ENCODE data around the gene SMIM22. TPM values are rescaled to one million over a fixed set of nuclear protein-coding genes. Genes with fewer than 3 reads are reported as not detected.

Gene SMIM22
- polyA plus RNA-seq, 1 experiment: not detected

DNA sequence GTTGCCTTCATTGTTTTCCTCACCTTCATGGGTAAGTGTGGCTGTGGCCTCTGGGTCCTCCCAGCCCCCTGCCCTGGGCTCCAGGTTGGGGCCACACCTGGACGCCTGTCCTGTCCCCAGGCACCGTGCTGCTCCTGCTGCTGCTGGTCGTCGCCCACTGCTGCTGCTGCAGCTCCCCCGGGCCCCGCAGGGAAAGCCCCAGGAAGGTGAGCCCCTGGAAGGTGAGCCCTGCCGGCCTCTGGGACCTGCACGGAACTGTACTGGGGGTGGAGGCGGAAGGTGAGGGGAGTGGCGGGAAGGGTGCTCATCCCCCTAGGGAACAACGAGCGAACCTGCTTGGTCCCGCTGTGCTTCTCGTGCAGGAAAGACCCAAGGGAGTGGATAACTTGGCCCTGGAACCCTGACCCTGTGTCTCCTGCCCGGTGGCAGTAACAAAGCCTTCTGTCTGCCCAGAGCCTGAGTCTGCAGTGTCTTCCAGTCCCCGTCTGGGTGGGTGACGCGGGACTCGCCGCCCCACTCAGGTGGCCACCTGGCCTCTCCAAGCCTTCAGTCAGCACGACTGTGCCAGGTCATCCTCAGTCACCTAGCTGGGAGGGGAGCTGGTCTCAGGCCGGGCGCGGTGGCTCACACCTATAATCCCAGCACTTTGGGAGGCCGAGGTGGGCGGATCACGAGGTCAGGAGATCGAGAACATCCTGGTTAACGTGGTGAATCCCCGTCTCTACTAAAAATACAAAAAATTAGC, 831 bp downstream of the SMIM22 start:
- ChIA-PET CTCF (no interaction called here), POLR2A (interaction anchor here (0.8 kb wide), 1 partner anchor 23 kb away, joined by 3 read pairs; no protein-coding TSS in a partner anchor)
- Histone ChIP-seq H3K27ac (ENCODE audit: low read depth, low read length) (no peak overlapping the region), H3K9me3 (ENCODE audit: control insufficient read depth, insufficient read depth, low read length) (no peaks in the 10 kb centered on the region; the same call in 1 of the 2 replicates), H3K27me3 (ENCODE audit: control insufficient read depth, insufficient read depth, low read length) (no peaks in the 10 kb centered on the region), H3K4me3 (ENCODE audit: low read depth, low read length) (no peak overlapping the region)
- TF ChIP-seq, protein P1, sequence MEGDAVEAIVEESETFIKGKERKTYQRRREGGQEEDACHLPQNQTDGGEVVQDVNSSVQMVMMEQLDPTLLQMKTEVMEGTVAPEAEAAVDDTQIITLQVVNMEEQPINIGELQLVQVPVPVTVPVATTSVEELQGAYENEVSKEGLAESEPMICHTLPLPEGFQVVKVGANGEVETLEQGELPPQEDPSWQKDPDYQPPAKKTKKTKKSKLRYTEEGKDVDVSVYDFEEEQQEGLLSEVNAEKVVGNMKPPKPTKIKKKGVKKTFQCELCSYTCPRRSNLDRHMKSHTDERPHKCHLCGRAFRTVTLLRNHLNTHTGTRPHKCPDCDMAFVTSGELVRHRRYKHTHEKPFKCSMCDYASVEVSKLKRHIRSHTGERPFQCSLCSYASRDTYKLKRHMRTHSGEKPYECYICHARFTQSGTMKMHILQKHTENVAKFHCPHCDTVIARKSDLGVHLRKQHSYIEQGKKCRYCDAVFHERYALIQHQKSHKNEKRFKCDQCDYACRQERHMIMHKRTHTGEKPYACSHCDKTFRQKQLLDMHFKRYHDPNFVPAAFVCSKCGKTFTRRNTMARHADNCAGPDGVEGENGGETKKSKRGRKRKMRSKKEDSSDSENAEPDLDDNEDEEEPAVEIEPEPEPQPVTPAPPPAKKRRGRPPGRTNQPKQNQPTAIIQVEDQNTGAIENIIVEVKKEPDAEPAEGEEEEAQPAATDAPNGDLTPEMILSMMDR (IDR thresholded peaks at IDR 0.05; ENCODE audit: low read depth, low read length): no peak
- DNase-seq (ENCODE audit: low read depth, low spot score): no peak

DNA sequence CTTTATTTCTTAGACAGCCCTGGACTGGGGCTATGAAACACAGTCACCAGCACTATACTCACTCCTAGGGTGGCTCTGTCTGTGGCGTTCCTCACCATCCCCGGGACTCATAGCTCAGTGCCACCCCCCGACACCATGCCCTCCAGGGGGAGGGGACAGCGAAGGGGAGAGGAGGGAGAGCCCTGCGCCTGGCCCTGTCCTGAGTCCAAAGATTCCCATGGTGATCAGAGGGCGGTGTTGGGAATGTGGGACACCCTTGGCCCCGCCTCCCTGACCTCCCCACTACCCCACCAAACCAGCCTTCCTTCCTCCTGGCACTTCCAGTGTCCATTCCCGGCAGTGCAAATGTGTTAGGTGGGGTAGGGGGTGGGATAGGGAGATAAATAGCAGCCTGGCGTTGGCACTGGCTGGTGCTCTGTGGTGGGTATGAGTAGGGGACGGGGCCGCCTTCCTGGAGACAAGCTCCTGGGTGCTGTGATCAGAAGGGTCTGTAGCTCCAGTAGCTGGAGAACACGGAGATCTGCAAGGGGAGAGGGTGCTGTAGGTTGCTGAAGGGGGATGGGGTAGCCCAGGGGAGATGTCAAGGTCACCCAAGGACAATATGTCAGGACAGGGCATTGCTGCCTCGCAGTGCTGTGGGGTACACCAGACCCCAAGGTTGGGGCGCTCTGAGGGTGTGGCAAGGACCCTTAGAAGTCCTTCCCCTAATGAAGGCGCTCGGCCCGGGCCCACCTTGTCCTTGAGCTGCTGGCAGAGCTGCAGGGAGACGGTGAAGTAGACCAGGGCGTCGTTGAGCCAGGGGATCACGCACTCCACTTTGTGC, 2.0 kb downstream of the SMIM22 start:
- CTCF ChIA-PET: no interaction called here
- TF ChIP-seq, protein P1 (IDR thresholded peaks at IDR 0.05; ENCODE audit: low read depth, low read length): no peak
- no peak overlapping the region for H3K27ac ChIP-seq (ENCODE audit: low read depth, low read length)
- H3K4me3 ChIP-seq (ENCODE audit: low read depth, low read length): no peak overlapping the region
- H3K9me3 ChIP-seq (ENCODE audit: control insufficient read depth, insufficient read depth, low read length): no peaks in the 10 kb centered on the region; the same call in 1 of the 2 replicates
- DNase-seq (ENCODE audit: low read depth, low spot score): no peak
- POLR2A ChIA-PET: interaction anchor here (0.8 kb wide), 1 partner anchor 24 kb away, joined by 3 read pairs; no protein-coding TSS in a partner anchor
- H3K27me3 ChIP-seq (ENCODE audit: control insufficient read depth, insufficient read depth, low read length): no peaks in the 10 kb centered on the region

DNA sequence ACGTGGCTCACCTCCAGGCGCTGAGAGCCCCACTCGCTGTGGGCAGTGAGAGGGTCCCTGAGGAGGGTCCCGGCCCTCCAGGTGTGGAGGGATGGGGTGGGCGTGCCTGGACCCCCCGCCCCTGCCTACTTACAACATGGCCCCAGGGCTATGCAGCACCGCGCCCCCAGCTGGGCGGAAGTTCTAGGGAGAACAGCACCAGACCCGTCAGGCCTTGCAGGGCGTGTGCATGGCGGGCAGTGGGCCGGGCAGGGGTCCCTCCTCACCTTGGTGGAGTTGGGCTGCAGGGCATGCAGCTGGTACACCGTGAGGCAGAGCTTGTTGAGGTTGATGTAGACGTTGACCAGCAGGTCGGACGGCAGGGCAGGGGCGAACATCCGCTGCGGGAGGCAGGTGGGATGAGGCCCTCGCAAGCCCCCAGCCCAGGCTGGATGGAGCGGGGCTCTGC, 2.7 kb downstream of the SMIM22 start:
- TF ChIP-seq, protein P1 (IDR thresholded peaks at IDR 0.05; ENCODE audit: low read depth, low read length): no peak
- Histone ChIP-seq H3K9me3 (ENCODE audit: control insufficient read depth, insufficient read depth, low read length) (no peaks in the 10 kb centered on the region; the same call in 1 of the 2 replicates), H3K4me3 (ENCODE audit: low read depth, low read length) (no peak overlapping the region), H3K27me3 (ENCODE audit: control insufficient read depth, insufficient read depth, low read length) (no peaks in the 10 kb centered on the region), H3K27ac (ENCODE audit: low read depth, low read length) (no peak overlapping the region)
- ChIA-PET CTCF (no interaction called here), POLR2A (no interaction called here)
- DNase-seq (ENCODE audit: low read depth, low spot score): no peak

DNA sequence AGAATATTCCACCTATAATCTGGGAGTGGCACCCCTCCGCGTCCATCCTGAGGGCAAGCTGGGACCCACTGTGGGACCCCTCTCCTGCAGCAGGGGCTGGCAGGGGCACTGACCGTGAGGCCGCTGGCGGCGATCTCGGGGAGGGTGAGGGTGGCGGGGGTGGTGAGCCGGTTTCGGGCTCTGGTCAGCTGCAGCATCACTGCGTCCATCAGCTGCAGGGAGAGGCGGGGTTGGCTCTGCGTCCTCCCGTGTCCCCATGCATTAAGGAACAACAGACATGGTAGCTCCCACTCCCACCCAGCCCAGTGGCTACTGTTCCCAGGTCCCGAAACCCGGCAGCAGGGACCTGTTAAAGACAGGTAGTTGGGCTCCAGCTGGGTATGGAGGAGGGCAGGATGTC, 3.3 kb downstream of the SMIM22 start:
- Histone ChIP-seq H3K27me3 (ENCODE audit: control insufficient read depth, insufficient read depth, low read length) (no peaks in the 10 kb centered on the region), H3K4me3 (ENCODE audit: low read depth, low read length) (no peak overlapping the region), H3K9me3 (ENCODE audit: control insufficient read depth, insufficient read depth, low read length) (no peaks in the 10 kb centered on the region; the same call in 1 of the 2 replicates), H3K27ac (ENCODE audit: low read depth, low read length) (no peak overlapping the region)
- no peak for DNase-seq (ENCODE audit: low read depth, low spot score)
- ChIA-PET CTCF (no interaction called here), POLR2A (no interaction called here)
- TF ChIP-seq, protein P1 (IDR thresholded peaks at IDR 0.05; ENCODE audit: low read depth, low read length): no peak
